ENCODE data around the gene GNPTG.

GRCh38 chr16:1393613-1394176 is 42.0 kb downstream of the GNPTG start:
- TF ChIP-seq CTCF (IDR thresholded peaks at IDR 0.05) (no peak), POLR2A (IDR thresholded peaks at IDR 0.05) (no peak)
